GM18505 (cell line): Measurements from ENCODE around the gene GRIA4.

ENCODE experiments used
- ATAC-seq: cut with Tn5 transposase; IDR thresholded peaks from one replicate; pipeline ENCODE4 v1.9.1; 2021; ENCODE audit not compliant: unreplicated experiment
- POLR2A ChIP-seq: IDR thresholded peaks from 4 replicates; pipeline ENCODE4 v1.6.1; 2011; ENCODE audit warnings: borderline replicate concordance; ENCODE audit not compliant: insufficient read depth, insufficient read length; ENCODE audit errors: extremely low read depth

GRIA4 gene

DNA sequence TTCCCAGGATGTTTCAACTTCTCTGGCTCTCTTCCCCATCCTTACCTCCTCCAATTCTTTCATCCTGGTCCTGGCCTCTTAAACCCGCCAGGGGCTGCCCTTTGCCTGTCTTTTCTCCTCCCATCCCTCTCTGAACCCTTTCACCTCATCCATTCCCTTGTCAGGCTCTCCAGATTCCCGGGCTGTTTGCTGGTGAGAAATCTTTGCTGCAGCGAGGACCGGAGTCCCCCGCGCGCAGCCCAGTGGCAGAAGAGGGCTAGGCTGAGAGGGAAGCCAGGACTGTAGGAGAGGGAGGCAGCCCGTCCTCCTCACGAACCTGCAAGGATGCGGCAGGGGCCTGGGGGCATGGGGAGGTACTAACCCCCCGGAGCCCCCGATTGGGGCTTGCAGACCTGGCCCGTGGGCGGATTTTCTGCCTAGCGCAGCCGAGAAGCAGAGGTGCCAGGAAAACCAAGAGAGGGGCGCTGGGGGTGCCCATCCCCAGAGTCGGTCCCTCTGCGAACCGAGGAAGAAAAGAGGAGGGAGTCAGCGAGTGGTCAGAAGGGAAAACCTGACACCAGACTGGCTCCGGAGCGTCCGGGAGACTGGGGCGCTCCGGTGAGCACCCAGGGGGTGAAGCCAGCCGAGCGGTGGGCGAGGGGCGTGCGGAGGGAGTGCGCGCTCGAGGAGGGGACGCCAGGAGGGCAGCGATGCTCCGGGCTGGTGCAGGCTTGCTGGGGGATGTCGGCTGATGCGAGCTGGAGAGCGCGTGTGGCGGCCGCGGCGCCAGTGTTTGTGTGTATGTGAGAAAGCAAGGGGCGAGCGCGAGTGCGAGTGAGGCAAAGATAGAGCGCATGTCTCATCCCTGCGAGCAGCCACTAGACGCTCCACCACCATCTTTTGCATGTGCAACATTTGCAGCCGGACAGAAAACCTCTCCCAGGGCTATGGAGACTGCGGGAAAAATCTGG, at the start of gene GRIA4:
Gene GRIA4, plus strand, starts transcription at position 242 of the 950 bp plus-strand sequence. CDS start 925 bp downstream, outside the sequence.
- TF ChIP-seq POLR2A: no peak

DNA sequence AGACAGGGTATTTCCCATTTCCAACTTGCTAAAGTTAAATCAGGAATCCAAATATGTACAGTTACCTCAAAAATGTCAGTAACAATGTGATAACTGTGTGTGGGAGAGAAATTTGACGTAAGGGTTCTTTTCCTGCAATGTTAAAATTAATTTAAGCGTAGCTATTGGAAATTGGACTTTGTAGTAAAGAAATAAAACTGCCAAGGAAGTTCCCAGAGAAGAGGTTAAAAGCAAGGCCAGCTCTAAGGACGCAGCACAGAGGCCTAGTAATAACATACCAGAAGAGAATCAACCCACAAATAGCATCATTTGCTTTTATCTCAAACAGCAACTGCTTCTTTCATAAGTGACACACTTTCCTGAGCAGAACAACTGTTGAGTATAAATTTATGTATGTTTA, 36.8 kb upstream of the GRIA4 start:
- ATAC-seq: no peak
- TF ChIP-seq POLR2A: no peak

More for the DNA sequence above, at the start of gene GRIA4:
- no peak for ATAC-seq

DNA sequence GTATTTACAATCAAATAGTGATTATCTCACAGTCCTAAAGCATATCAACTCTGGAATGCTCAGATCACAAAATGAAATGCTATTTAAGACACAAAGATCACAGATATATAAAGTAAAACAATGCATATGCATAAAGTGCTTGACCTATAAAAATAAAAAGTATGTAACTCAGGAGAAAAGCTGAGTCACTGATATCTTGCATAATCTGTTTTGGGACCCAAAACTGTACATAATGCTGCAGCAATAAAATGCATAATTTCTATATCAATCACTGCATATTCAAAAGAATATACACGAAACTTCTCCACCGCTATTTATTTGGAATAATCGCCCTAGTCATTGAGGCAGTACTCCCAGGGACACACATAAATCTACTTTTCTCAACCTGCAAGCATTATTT, 34.9 kb upstream of the GRIA4 start:
- TF ChIP-seq POLR2A: no peak

DNA sequence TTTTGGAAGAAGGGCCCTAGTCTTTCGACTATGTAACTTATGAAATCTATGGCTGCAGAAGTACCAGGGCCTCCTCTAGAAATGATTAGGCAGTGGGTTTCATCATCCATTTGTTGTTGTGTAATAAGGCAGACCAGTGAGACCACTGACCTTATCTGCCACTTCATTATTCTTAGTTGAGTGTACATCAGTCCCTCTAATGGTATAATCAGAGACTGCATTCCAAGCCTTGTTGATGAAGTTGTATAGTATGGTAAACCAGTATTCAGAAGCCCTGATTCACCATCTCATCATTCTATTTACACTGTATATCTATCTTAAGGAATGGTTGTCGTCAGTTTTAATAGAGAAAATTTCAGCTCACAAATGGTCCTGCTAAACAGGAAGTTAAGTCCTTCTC, 32.2 kb upstream of the GRIA4 start:
- no peak for TF ChIP-seq POLR2A
- ATAC-seq: no peak

More for the DNA sequence above, 34.9 kb upstream of the GRIA4 start:
- ATAC-seq: no peak

DNA sequence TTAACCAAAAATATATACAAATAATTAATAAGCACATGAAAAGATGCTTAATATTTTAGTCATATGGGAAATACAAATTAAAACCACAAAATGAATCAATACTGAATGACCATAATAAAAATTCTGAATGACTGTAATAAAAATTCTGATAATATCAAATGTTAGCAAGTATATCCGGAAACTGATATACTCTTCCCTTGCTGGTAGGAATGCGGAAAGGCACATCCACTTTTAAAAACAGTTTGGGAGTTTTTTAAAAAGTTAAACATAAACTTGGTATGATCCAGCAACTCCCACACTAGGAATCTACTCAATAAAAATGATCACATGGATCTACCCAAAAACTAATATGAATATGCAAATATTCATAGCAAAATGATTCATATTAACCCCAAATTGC, 30.8 kb upstream of the GRIA4 start:
- ATAC-seq: no peak
- no peak for TF ChIP-seq POLR2A

DNA sequence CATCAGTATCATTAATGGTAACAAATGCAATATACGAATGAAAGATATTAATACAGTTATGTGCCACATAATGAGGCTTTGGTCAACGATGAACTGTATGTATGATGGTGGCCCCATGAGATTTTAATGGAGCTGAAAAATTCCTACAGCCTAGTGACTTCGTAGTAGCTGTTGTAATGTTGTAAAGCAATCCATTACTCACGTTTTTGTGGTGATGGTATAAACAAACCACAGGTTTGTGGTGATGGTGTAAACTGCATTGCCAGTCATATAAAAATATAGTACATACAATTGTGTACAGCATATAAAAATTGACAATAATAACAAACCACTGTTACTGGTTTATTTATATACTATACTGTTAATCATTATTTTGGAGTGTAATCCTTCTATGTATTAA, 27.4 kb upstream of the GRIA4 start:
- no peak for TF ChIP-seq POLR2A
- ATAC-seq: no peak

DNA sequence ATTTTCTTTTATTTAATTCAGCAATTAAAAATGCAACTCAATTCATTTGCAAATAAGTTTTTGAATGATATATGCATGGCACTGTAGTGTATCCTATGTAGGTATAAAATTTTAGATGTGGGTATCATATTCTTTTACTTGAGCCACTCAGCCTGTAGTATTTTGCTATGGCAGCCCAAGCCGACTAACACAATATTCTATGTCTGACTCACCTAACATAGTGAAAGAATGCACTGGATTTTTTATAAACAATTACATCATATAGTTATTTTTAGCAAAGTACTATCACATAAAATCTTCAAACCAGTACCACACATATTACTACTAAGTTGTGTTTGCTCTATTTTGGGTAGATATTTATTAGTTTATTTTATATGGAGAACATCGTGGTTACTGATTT, 21.9 kb upstream of the GRIA4 start:
- no peak for ATAC-seq
- no peak for TF ChIP-seq POLR2A

DNA sequence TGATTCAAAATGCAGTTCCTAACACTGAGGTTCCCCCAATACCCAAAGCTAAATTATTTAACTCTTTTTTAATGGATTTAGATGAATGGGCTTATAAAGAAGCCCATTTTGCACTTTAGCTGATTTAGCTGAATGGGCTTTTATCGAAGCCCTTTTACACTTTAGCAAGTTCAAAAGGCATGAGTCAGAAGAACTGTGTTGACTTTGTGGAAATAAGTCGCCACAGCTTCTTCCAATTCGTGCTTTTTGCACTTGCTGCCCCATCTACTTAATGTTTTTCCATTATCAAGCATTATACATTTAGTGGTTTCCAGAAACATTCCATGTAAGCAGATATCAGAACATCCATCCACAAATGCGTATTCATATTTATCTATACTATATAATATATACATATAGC, 20.5 kb upstream of the GRIA4 start:
- no peak for ATAC-seq
- no peak for TF ChIP-seq POLR2A

DNA sequence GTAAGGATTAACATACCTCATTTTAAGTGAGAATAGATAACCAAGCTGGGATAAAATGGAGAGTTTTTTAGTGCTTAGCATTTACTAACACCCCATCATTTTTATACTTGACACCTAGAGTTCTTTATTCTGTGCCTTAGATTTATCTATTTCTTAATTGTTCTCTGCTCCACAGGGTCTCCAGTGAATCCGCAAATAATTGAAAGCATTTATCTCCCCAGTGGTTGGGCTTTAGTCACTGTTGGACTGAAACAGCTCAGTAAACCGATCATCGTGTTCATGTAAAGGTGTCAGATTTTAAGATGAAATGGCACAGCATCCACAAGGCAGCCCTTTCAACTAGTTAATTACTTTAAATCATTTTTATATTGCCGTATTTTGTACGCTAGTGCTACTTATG, 17.8 kb upstream of the GRIA4 start:
- TF ChIP-seq POLR2A: no peak
- ATAC-seq: no peak

DNA sequence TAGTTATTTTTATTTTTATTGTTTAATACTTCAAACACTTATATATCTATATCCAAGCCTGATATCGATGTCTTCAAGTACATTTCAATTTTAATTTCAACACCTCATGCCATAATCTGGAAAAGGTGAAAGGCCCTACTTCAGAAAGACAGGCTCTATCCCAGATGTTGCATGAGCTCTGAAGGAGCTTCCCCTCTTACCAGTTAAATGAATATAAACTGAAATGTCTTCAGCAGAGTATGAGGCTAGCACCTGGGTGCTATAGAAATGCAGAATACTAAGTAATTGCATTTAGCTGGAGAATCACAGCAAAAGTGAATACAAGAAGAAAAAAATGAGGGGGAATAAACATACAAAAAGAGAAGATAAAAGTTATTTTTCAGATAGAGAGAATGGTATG, 11.5 kb upstream of the GRIA4 start:
- no peak for TF ChIP-seq POLR2A
- ATAC-seq: no peak

DNA sequence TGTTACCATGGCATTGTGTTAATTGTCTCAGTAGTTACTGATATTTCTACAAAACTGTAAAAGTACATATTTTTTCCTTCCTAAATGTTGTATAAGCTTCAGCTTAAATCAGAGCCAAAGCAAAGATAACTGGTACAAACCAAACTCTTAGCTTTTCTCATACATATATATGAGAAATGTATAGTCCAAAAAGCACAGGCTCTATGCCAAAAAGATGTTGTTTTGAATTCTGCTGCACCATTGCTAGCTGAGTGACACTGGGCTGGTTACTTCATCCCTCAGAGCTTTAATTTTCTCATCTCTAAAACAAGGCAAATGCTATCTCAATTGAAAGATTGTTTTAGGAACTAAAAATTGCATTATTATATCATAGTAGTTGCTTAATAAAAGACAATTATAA, 6.7 kb upstream of the GRIA4 start:
- no peak for TF ChIP-seq POLR2A
- ATAC-seq: no peak

DNA sequence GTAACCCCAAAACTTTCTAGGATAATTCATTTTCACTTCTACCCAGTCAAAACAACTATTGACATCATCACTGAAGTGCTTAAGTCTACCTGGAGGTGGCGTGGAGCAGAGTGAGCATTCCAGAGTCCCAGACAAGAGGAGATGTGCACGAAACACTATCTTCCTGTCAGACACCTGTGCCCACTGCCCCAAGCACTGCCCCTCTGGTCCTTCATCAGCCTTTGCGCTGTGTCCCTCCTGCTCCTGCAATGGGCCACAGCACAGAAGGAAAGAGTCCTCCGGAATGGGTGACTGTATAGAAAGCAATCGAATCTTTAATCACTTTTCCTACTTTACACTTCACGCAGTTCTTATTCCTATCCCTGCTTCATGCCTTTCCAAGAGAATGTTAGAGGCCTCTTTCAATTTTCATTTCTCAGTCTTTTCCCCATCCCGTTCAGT, 512 bp upstream of the GRIA4 start:
- TF ChIP-seq POLR2A: no peak
- ATAC-seq: peak; percentile 84

DNA sequence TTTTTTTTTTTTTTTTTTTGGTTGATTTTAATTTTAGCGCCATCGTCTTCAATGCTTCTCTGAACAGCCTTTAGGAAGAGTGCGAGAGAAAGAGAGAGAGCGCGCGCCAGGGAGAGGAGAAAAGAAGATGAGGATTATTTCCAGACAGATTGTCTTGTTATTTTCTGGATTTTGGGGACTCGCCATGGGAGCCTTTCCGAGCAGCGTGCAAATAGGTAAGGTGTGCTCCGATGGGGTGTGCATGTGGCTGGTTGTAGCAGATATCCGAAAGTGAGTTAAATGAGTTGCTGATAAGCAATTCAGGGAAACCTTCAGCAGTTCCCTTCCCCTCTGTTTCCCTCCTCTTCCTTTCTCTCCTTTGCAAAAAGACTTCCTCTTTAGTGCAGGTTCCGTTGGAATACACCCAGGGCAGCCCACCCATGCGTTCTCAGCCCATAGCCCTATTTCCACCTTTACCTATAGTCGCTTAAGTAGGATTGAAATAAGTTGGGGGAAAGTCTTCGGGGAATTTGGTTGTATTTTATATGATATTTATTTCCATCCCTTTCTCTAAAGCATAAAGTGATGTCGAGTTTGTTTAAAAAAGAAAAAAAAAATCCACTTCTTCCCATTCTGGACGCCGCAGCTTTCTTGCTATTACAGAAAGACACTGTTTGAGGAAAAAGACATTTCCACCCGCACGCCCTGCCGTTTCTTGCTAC, 1.1 kb downstream of the GRIA4 start:
- no peak for TF ChIP-seq POLR2A
- no peak for ATAC-seq
